OCI-LY7 (cell line): ENCODE measurements around the gene TPK1. TPM values are rescaled to one million over a fixed set of nuclear protein-coding genes. Genes with fewer than 3 reads are reported as not detected.

Experiments used
- BruUV-seq: library from RNA; stranded (reverse); fragments of 400-500 nt; replicated peaks from 2 replicates; lab custom pipeline; 2021; lab: Mats Ljungman, UMichigan
- CTCF ChIA-PET: fragments of 300-600 bp; sonication (Branson Sonifier 250); formaldehyde crosslinking; loops from one replicate; lab custom pipeline; 2022; ENCODE audit warnings: antibody characterized with exemption; ENCODE audit not compliant: unreplicated experiment; lab: Charles Lee
- POLR2A ChIA-PET: fragments of 300-600 bp; sonication (Branson Sonifier 250); formaldehyde crosslinking; loops from one replicate; lab custom pipeline; 2022; ENCODE audit warnings: antibody characterized with exemption; lab: Charles Lee
- DNase-seq: peaks from one replicate; pipeline ENCODE4 v3.0.0-alpha.2; 2015; ENCODE audit warnings: low spot score
- H2AFZ ChIP-seq: fragments of 200-600 bp; sonication (generic), shearing (Covaris generic); 2 replicates; pipeline ENCODE4 v1.6.1; 2014; ENCODE audit warnings: mild to moderate bottlenecking, antibody characterized with exemption, low read length, moderate library complexity
- H3K27ac ChIP-seq: fragments of 200-600 bp; sonication (generic); 2 replicates; pipeline ENCODE4 v1.5.1; 2014; ENCODE audit warnings: mixed run types, low read depth, mild to moderate bottlenecking, moderate library complexity, low read length, inconsistent platforms; ENCODE audit not compliant: poor library complexity, severe bottlenecking
- H3K36me3 ChIP-seq: fragments of 200-600 bp; sonication (generic); 2 replicates; pipeline ENCODE4 v1.6.1; 2014; ENCODE audit warnings: mild to moderate bottlenecking, antibody characterized with exemption, low read length, moderate library complexity, mixed read lengths; ENCODE audit not compliant: insufficient read depth
- H3K4me1 ChIP-seq: fragments of 200-600 bp; sonication (generic); 2 replicates; pipeline ENCODE4 v1.5.1; 2014; ENCODE audit warnings: mild to moderate bottlenecking, low read length; ENCODE audit not compliant: insufficient read depth, poor library complexity, severe bottlenecking
- H3K4me2 ChIP-seq: fragments of 200-600 bp; sonication (generic); 2 replicates; pipeline ENCODE4 v1.6.1; 2014; ENCODE audit warnings: mild to moderate bottlenecking, low read length
- H3K4me3 ChIP-seq: fragments of 200-600 bp; sonication (generic); 2 replicates; pipeline ENCODE4 v1.5.1; 2014; ENCODE audit warnings: mild to moderate bottlenecking, low read depth, low read length; ENCODE audit not compliant: poor library complexity, severe bottlenecking
- H3K79me2 ChIP-seq: fragments of 200-600 bp; sonication (generic); 2 replicates; pipeline ENCODE4 v1.6.1; 2016; ENCODE audit warnings: low read depth, mild to moderate bottlenecking, low read length, moderate library complexity, mixed read lengths; ENCODE audit not compliant: insufficient read depth
- H3K9me2 ChIP-seq: fragments of 200-600 bp; sonication (generic); 2 replicates; pipeline ENCODE4 v1.6.1; 2016; ENCODE audit warnings: mild to moderate bottlenecking, low read length, mixed read lengths; ENCODE audit not compliant: insufficient read depth
- H3K9me3 ChIP-seq: fragments of 200-600 bp; sonication (generic); 2 replicates; pipeline ENCODE4 v1.6.1; 2014; ENCODE audit warnings: mild to moderate bottlenecking, mixed run types, low read length, mixed read lengths
- H4K20me1 ChIP-seq: fragments of 200-600 bp; sonication (generic); 2 replicates; pipeline ENCODE4 v1.6.1; 2014; ENCODE audit warnings: mild to moderate bottlenecking, antibody characterized with exemption, low read length, moderate library complexity, mixed read lengths; ENCODE audit not compliant: insufficient read depth
- CTCF ChIP-seq: fragments of 200-600 bp; sonication (generic); conservative IDR thresholded peaks from 2 replicates; pipeline ENCODE4 v1.5.1; 2014; ENCODE audit warnings: mild to moderate bottlenecking, antibody characterized with exemption, low read length, moderate library complexity, mixed read lengths
- EZH2phosphoT487 ChIP-seq: fragments of 200-600 bp; sonication (generic); IDR thresholded peaks from 2 replicates; pipeline ENCODE4 v1.6.1; 2018; ENCODE audit warnings: low read depth, borderline replicate concordance, mild to moderate bottlenecking, mixed run types, antibody characterized with exemption, low read length, moderate library complexity, mixed read lengths
- intact Hi-C: fragments of 100-400 bp; cut with micrococcal nuclease; formaldehyde crosslinking; loops from one replicate; pipeline ENCODE4 v1.10.0; 2022; ENCODE audit not compliant: unreplicated experiment
- total RNA-seq, 2 experiments: library from RNA; depleted of rRNA in 1 of 2; stranded (reverse); fragments of >200 nt in 1 of 2; shearing (Covaris generic) in 1 of 2; gene quantifications; 2 replicates each; pipeline ENCODE4 v1.2.3, GENCODE V29; 2014 to 2022

The TPK1 gene
- total RNA-seq, 2 experiments from 2014 or later: 6.7 to 12.5 TPM

DNA sequence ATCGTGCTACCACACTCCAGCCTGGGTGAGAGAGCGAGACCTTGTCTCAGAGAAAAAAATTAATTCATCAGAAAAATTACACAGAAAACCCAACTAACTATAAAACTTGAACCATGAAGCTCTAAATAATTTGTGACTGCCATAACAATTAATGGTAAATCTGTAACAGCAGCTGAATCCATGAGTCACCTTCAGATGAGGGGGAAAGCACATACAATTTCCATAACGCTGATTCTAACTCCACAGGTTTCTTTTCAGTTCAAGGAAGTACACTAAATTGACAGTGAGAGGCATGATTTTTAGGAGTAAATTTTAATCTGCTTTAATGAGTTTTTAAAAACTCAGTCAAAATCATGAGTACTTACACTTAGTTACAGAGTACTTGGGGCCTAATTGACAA lies 312.2 kb downstream of the TPK1 start:
- Histone ChIP-seq H2AFZ (no peak overlapping the region), H3K9me2 (no peaks in the 10 kb centered on the region), H3K4me3 (no peak overlapping the region), H4K20me1 (no peaks in the 10 kb centered on the region), H3K4me1 (no peaks in the 10 kb centered on the region), H3K9me3 (no peaks in the 10 kb centered on the region), H3K79me2 (no peaks in the 10 kb centered on the region), H3K4me2 (no peak overlapping the region), H3K36me3 (no peaks in the 10 kb centered on the region), H3K27ac (no peak overlapping the region)
- no TSS peak for BruUV-seq
- POLR2A ChIA-PET: no interaction called here
- TF ChIP-seq EZH2phosphoT487 (no peak), CTCF (no peak)
- no peak for DNase-seq
- CTCF ChIA-PET: no interaction called here
- intact Hi-C loops: no loop called here

DNA sequence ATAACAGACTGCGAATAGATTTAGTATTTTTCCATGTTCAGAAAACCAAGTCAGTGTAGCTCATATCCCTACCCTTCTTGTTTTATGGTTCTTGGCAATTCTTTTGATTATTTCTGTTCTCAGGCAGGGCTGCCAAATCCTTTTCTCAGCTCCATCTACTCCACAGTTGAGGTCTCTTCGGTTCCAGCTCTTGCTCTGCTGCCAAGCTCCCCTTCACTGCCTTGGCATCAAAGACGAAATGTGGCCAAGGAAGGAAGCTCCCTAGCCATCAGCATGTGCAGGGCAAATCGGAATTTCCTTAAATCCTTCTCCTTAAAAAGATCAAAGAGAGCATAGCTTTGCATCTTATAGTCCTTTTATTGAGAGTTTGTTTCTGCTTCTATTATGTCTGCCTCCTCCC lies 315.9 kb downstream of the TPK1 start:
- POLR2A ChIA-PET: no interaction called here
- Histone ChIP-seq H3K4me1 (no peaks in the 10 kb centered on the region), H3K36me3 (no peaks in the 10 kb centered on the region), H3K79me2 (no peaks in the 10 kb centered on the region), H3K9me3 (no peaks in the 10 kb centered on the region), H3K4me2 (no peak overlapping the region), H3K4me3 (no peak overlapping the region), H3K9me2 (no peaks in the 10 kb centered on the region), H4K20me1 (no peaks in the 10 kb centered on the region), H2AFZ (no peak overlapping the region), H3K27ac (no peak overlapping the region)
- TF ChIP-seq CTCF (no peak), EZH2phosphoT487 (no peak)
- CTCF ChIA-PET: no interaction called here
- intact Hi-C loops: no loop called here
- no TSS peak for BruUV-seq
- no peak for DNase-seq

DNA sequence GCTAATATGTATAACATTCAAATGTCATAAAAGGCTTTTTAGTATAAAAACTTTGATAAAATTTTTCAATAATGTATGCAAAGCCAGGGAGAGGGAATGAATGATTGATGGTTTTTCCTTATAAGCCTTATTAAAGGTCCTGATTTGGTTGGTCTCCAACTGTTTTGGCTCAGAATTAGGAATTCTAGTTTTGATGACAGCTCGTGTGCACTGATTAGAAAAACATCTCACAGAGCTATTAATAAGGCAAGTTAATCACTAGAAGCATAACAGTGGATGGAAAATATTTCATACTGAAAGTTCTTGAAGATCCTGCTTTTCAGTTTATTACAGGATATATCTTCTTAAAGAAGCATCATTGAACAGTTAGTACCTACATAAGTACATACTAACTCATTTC lies 317.5 kb downstream of the TPK1 start:
- Histone ChIP-seq H3K4me2 (no peak overlapping the region), H3K4me3 (no peak overlapping the region), H3K9me3 (no peaks in the 10 kb centered on the region), H3K36me3 (no peaks in the 10 kb centered on the region), H2AFZ (no peak overlapping the region), H3K79me2 (no peaks in the 10 kb centered on the region), H3K9me2 (no peaks in the 10 kb centered on the region), H4K20me1 (no peaks in the 10 kb centered on the region), H3K4me1 (no peaks in the 10 kb centered on the region), H3K27ac (no peak overlapping the region)
- ChIA-PET CTCF (no interaction called here), POLR2A (no interaction called here)
- intact Hi-C loops: no loop called here
- no peak for DNase-seq
- TF ChIP-seq EZH2phosphoT487: no peak
- TF ChIP-seq CTCF: no peak
- no TSS peak for BruUV-seq
